Activated naive CD4-positive, alpha-beta T cell treated with anti-CD3 and anti-CD28 coated beads, Interleukin-2, amount 50 U/mL, for 24 hours (primary cell): ENCODE measurements around the gene DPH6.
"Not testable (repeated sequence)": the region's sequence is repeated elsewhere in the genome, so short reads cannot be mapped to it uniquely, and the experiment has no call there.

Experiments used
- H3K27ac Mint-ChIP-seq: one replicate; pipeline ENCODE4 v1.8.0; 2021; ENCODE audit warnings: mild to moderate bottlenecking, mixed read lengths
- H3K27me3 Mint-ChIP-seq: one replicate; pipeline ENCODE4 v1.8.0; 2021; ENCODE audit warnings: mixed read lengths
- H3K36me3 Mint-ChIP-seq: one replicate; pipeline ENCODE4 v1.8.0; 2021; ENCODE audit warnings: mixed read lengths
- H3K4me1 Mint-ChIP-seq: one replicate; pipeline ENCODE4 v1.8.0; 2021; ENCODE audit warnings: mixed read lengths
- H3K4me3 Mint-ChIP-seq: one replicate; pipeline ENCODE4 v1.8.0; 2021; ENCODE audit warnings: mild to moderate bottlenecking, mixed read lengths
- H3K9me3 Mint-ChIP-seq: one replicate; pipeline ENCODE4 v1.8.0; 2021; ENCODE audit warnings: mixed read lengths

The DPH6 gene

GRCh38 chr15:35441279-35441678 is 104.7 kb downstream of the DPH6 start:
- peaks cover 20% of the 10 kb centered on the region for H3K36me3 Mint-ChIP-seq
- H3K9me3 Mint-ChIP-seq, H3K4me1 Mint-ChIP-seq, H3K27ac Mint-ChIP-seq, H3K27me3 Mint-ChIP-seq, H3K4me3 Mint-ChIP-seq: not testable (repeated sequence)

GRCh38 chr15:35440265-35440664 is 105.7 kb downstream of the DPH6 start:
- Mint-ChIP-seq H3K27ac (no peak overlapping the region), H3K36me3 (peaks cover 23% of the 10 kb centered on the region), H3K27me3 (no peaks in the 10 kb centered on the region), H3K4me3 (no peak overlapping the region), H3K4me1 (no peaks in the 10 kb centered on the region), H3K9me3 (no peaks in the 10 kb centered on the region)

- H3K4me1 Mint-ChIP-seq: no peaks in the 10 kb centered on the region
- peaks cover 23% of the 10 kb centered on the region for H3K36me3 Mint-ChIP-seq
- H3K9me3 Mint-ChIP-seq: no peaks in the 10 kb centered on the region
Measured at GRCh38 chr15:35439291-35439690, 106.7 kb downstream of the DPH6 start.

GRCh38 chr15:35437157-35437556 is 108.8 kb downstream of the DPH6 start:
- H3K27me3 Mint-ChIP-seq: no peaks in the 10 kb centered on the region
- H3K36me3 Mint-ChIP-seq: peaks cover 28% of the 10 kb centered on the region
- H3K4me1 Mint-ChIP-seq: no peaks in the 10 kb centered on the region
- H3K4me3 Mint-ChIP-seq: no peak overlapping the region
- H3K27ac Mint-ChIP-seq: no peak overlapping the region
- H3K9me3 Mint-ChIP-seq: no peaks in the 10 kb centered on the region

More at GRCh38 chr15:35439291-35439690, 106.7 kb downstream of the DPH6 start:
- Mint-ChIP-seq H3K4me3 (no peak overlapping the region), H3K27ac (no peak overlapping the region), H3K27me3 (no peaks in the 10 kb centered on the region)

- Mint-ChIP-seq H3K4me3 (no peak overlapping the region), H3K27ac (no peak overlapping the region), H3K27me3 (no peaks in the 10 kb centered on the region), H3K36me3 (peaks cover 29% of the 10 kb centered on the region), H3K9me3 (no peaks in the 10 kb centered on the region), H3K4me1 (no peaks in the 10 kb centered on the region)
Measured at GRCh38 chr15:35436422-35436821, 109.5 kb downstream of the DPH6 start.

GRCh38 chr15:35431281-35431680 is 114.7 kb downstream of the DPH6 start:
- Mint-ChIP-seq H3K4me1 (no peaks in the 10 kb centered on the region), H3K36me3 (peaks cover 30% of the 10 kb centered on the region), H3K27me3 (no peaks in the 10 kb centered on the region), H3K9me3 (no peaks in the 10 kb centered on the region), H3K4me3 (no peak overlapping the region), H3K27ac (no peak overlapping the region)

GRCh38 chr15:35430301-35430700 is 115.7 kb downstream of the DPH6 start:
- no peak overlapping the region for H3K4me3 Mint-ChIP-seq
- no peaks in the 10 kb centered on the region for H3K4me1 Mint-ChIP-seq
- no peaks in the 10 kb centered on the region for H3K9me3 Mint-ChIP-seq

GRCh38 chr15:35427496-35427895 is 118.5 kb downstream of the DPH6 start:
- no peaks in the 10 kb centered on the region for H3K27me3 Mint-ChIP-seq
- no peak overlapping the region for H3K27ac Mint-ChIP-seq
- H3K4me1 Mint-ChIP-seq: no peaks in the 10 kb centered on the region
- H3K36me3 Mint-ChIP-seq: peaks cover 36% of the 10 kb centered on the region
- peaks cover 8% of the 10 kb centered on the region for H3K9me3 Mint-ChIP-seq
- no peak overlapping the region for H3K4me3 Mint-ChIP-seq

More at GRCh38 chr15:35430301-35430700, 115.7 kb downstream of the DPH6 start:
- Mint-ChIP-seq H3K27ac (no peak overlapping the region), H3K27me3 (no peaks in the 10 kb centered on the region), H3K36me3 (peaks cover 27% of the 10 kb centered on the region)

GRCh38 chr15:35427091-35427490 is 118.9 kb downstream of the DPH6 start:
- peaks cover 8% of the 10 kb centered on the region for H3K9me3 Mint-ChIP-seq
- no peaks in the 10 kb centered on the region for H3K27me3 Mint-ChIP-seq
- H3K4me3 Mint-ChIP-seq: no peak overlapping the region
- H3K4me1 Mint-ChIP-seq: no peaks in the 10 kb centered on the region
- H3K27ac Mint-ChIP-seq: no peak overlapping the region
- H3K36me3 Mint-ChIP-seq: peaks cover 32% of the 10 kb centered on the region

GRCh38 chr15:35410775-35411174 is 135.2 kb downstream of the DPH6 start:
- Mint-ChIP-seq H3K27me3 (no peaks in the 10 kb centered on the region), H3K4me3 (no peak overlapping the region), H3K9me3 (no peaks in the 10 kb centered on the region), H3K36me3 (peaks cover 3% of the 10 kb centered on the region), H3K4me1 (no peaks in the 10 kb centered on the region), H3K27ac (no peak overlapping the region)

GRCh38 chr15:35399901-35400300 is 146.1 kb downstream of the DPH6 start:
- Mint-ChIP-seq H3K4me1 (no peaks in the 10 kb centered on the region), H3K9me3 (peaks cover 17% of the 10 kb centered on the region), H3K27me3 (no peaks in the 10 kb centered on the region), H3K27ac (no peak overlapping the region), H3K4me3 (no peak overlapping the region), H3K36me3 (peaks cover 44% of the 10 kb centered on the region)

- Mint-ChIP-seq H3K36me3 (peaks cover 51% of the 10 kb centered on the region), H3K27me3 (no peaks in the 10 kb centered on the region), H3K9me3 (peaks cover 21% of the 10 kb centered on the region), H3K4me3 (no peak overlapping the region), H3K27ac (no peak overlapping the region), H3K4me1 (no peaks in the 10 kb centered on the region)
Measured at GRCh38 chr15:35397027-35397426, 148.9 kb downstream of the DPH6 start.

GRCh38 chr15:35394416-35394815 is 151.5 kb downstream of the DPH6 start:
- H3K4me1 Mint-ChIP-seq: no peaks in the 10 kb centered on the region
- peaks cover 15% of the 10 kb centered on the region for H3K9me3 Mint-ChIP-seq
- no peak overlapping the region for H3K4me3 Mint-ChIP-seq
- H3K36me3 Mint-ChIP-seq: peaks cover 39% of the 10 kb centered on the region
- no peaks in the 10 kb centered on the region for H3K27me3 Mint-ChIP-seq
- no peak overlapping the region for H3K27ac Mint-ChIP-seq

- H3K4me1 Mint-ChIP-seq: no peaks in the 10 kb centered on the region
- H3K9me3 Mint-ChIP-seq: peaks cover 15% of the 10 kb centered on the region
- peaks cover 35% of the 10 kb centered on the region for H3K36me3 Mint-ChIP-seq
- no peak overlapping the region for H3K27ac Mint-ChIP-seq
- no peak overlapping the region for H3K4me3 Mint-ChIP-seq
- H3K27me3 Mint-ChIP-seq: no peaks in the 10 kb centered on the region
Measured at GRCh38 chr15:35393398-35393797, 152.6 kb downstream of the DPH6 start.

- H3K4me3 Mint-ChIP-seq, H3K4me1 Mint-ChIP-seq, H3K27ac Mint-ChIP-seq, H3K27me3 Mint-ChIP-seq: not testable (repeated sequence)
- Mint-ChIP-seq H3K36me3 (peaks cover 28% of the 10 kb centered on the region), H3K9me3 (peaks cover 15% of the 10 kb centered on the region)
Measured at GRCh38 chr15:35391408-35391984, 154.5 kb downstream of the DPH6 start.

- H3K4me3 Mint-ChIP-seq: no peak overlapping the region
- H3K36me3 Mint-ChIP-seq: peaks cover 17% of the 10 kb centered on the region
- peaks cover 4% of the 10 kb centered on the region for H3K9me3 Mint-ChIP-seq
- no peaks in the 10 kb centered on the region for H3K27me3 Mint-ChIP-seq
- no peak overlapping the region for H3K27ac Mint-ChIP-seq
- no peaks in the 10 kb centered on the region for H3K4me1 Mint-ChIP-seq
Measured at GRCh38 chr15:35383506-35383905, 162.5 kb downstream of the DPH6 start.

- no peak overlapping the region for H3K27ac Mint-ChIP-seq
Measured at GRCh38 chr15:35381328-35381727, 164.6 kb downstream of the DPH6 start.

More at GRCh38 chr15:35381328-35381727, 164.6 kb downstream of the DPH6 start:
- H3K4me1 Mint-ChIP-seq: no peaks in the 10 kb centered on the region
- no peaks in the 10 kb centered on the region for H3K27me3 Mint-ChIP-seq
- peaks cover 4% of the 10 kb centered on the region for H3K9me3 Mint-ChIP-seq
- H3K4me3 Mint-ChIP-seq: no peak overlapping the region
- peaks cover 20% of the 10 kb centered on the region for H3K36me3 Mint-ChIP-seq
